ENCODE measurements around the gene IGFN1.
"Not testable (repeated sequence)": the region's sequence is repeated elsewhere in the genome, so short reads cannot be mapped to it uniquely, and the experiment has no call there.

The IGFN1 gene

DNA sequence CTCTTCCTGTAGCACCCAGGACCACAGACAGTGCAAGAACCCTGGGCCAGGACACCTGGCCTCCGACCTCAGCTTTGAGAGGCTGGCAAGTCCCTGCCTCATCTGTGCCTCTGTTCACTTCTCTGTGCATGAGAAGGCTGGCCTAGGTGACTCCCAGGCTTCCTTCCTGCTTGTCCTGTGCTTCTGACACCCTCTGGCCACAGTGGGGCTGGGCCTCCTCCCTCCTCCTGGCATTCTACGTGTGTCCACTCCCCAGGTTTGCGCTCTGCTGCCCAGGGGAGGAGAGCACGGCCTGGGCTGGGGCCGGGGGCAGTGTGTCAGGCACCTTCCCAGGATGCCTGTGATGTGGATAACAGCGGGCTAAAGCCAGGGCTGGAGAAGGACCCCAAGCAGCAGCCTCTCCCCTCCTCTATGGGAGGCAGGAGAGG is 62.3 kb downstream of the IGFN1 start:
- H3K36me3 Mint-ChIP-seq, result no peaks in the 10 kb centered on the region
- H3K9me3 Mint-ChIP-seq (ENCODE audit: low read depth), result no peaks in the 10 kb centered on the region
- peaks cover 2% of the 10 kb centered on the region for H3K4me1 Mint-ChIP-seq (ENCODE audit: low read depth)
- no peaks in the 10 kb centered on the region for H3K27me3 Mint-ChIP-seq
- H3K4me3 Mint-ChIP-seq, result no peak overlapping the region
- no peak overlapping the region for H3K27ac Mint-ChIP-seq

DNA sequence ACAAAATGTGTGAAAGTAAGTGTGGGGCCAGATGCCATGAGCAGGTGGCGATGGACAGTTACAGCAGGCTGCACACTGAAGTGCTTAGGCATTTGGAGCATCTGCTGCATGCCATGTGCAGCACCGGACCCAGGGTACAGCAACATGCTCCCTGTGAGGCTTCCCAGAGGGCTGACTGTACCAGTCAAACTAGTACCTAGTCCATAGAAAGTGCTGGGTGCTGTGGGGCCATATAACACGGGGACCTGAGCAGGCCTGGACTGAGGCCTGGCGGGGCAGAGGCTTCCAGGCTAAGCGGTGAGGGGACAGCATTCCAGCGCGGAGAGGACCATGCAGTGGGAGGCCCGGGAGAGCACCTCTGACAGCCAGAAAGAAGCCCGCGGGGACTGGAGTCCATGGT is 62.8 kb downstream of the IGFN1 start:
- H3K36me3 Mint-ChIP-seq, result no peaks in the 10 kb centered on the region

GRCh38 chr1:201253906-201254624 is 63.4 kb downstream of the IGFN1 start:
- Mint-ChIP-seq H3K36me3 (no peaks in the 10 kb centered on the region), H3K27ac (no peak overlapping the region), H3K27me3 (no peaks in the 10 kb centered on the region), H3K4me1 (ENCODE audit: low read depth) (peaks cover 2% of the 10 kb centered on the region), H3K9me3 (ENCODE audit: low read depth) (no peaks in the 10 kb centered on the region), H3K4me3 (no peak overlapping the region)

More for the DNA sequence above, 62.8 kb downstream of the IGFN1 start:
- Mint-ChIP-seq H3K4me3 (no peak overlapping the region), H3K27ac (no peak overlapping the region), H3K4me1 (ENCODE audit: low read depth) (peaks cover 2% of the 10 kb centered on the region), H3K27me3 (no peaks in the 10 kb centered on the region), H3K9me3 (ENCODE audit: low read depth) (no peaks in the 10 kb centered on the region)

GRCh38 chr1:201254625-201255478 is 64.2 kb downstream of the IGFN1 start:
- Mint-ChIP-seq H3K4me3 (no peak overlapping the region), H3K36me3 (no peaks in the 10 kb centered on the region), H3K27me3 (no peaks in the 10 kb centered on the region), H3K9me3 (ENCODE audit: low read depth) (no peaks in the 10 kb centered on the region), H3K27ac (no peak overlapping the region), H3K4me1 (ENCODE audit: low read depth) (peaks cover 4% of the 10 kb centered on the region)

GRCh38 chr1:201255479-201256362 is 65.1 kb downstream of the IGFN1 start:
- H3K27ac Mint-ChIP-seq, result no peak overlapping the region
- H3K9me3 Mint-ChIP-seq (ENCODE audit: low read depth), result no peaks in the 10 kb centered on the region
- H3K4me3 Mint-ChIP-seq, result no peak overlapping the region
- H3K4me1 Mint-ChIP-seq (ENCODE audit: low read depth), result peaks cover 8% of the 10 kb centered on the region
- peaks cover 4% of the 10 kb centered on the region for H3K27me3 Mint-ChIP-seq
- no peaks in the 10 kb centered on the region for H3K36me3 Mint-ChIP-seq

DNA sequence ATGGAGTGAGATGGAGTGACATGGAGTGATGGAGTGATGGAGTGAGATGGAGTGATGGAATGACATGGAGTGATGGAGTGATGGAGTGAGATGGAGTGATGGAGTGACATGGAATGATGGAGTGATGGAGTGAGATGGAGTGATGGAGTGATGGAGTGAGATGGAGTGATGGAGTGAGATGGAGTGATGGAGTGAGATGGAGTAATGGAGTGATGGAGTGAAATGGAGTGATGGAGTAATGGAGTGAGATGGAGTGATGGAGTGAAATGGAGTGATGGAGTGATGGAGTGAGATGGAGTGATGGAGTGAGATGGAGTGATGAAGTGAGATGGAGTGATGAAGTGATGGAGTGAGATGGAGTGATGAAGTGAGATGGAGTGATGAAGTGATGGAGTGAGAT is 67.5 kb downstream of the IGFN1 start:
- not testable (repeated sequence) for H3K4me3 Mint-ChIP-seq; H3K4me1 Mint-ChIP-seq (ENCODE audit: low read depth)

GRCh38 chr1:201258763-201259230 is 68.2 kb downstream of the IGFN1 start:
- Mint-ChIP-seq H3K27ac (no peak overlapping the region), H3K4me1 (ENCODE audit: low read depth) (peaks cover 8% of the 10 kb centered on the region), H3K27me3 (peaks cover 10% of the 10 kb centered on the region), H3K36me3 (no peaks in the 10 kb centered on the region), H3K9me3 (ENCODE audit: low read depth) (no peaks in the 10 kb centered on the region), H3K4me3 (no peak overlapping the region)

More for the DNA sequence above, 67.5 kb downstream of the IGFN1 start:
- not testable (repeated sequence) for H3K36me3 Mint-ChIP-seq; H3K27ac Mint-ChIP-seq; H3K9me3 Mint-ChIP-seq (ENCODE audit: low read depth)
- H3K27me3 Mint-ChIP-seq, result peaks cover 10% of the 10 kb centered on the region

DNA sequence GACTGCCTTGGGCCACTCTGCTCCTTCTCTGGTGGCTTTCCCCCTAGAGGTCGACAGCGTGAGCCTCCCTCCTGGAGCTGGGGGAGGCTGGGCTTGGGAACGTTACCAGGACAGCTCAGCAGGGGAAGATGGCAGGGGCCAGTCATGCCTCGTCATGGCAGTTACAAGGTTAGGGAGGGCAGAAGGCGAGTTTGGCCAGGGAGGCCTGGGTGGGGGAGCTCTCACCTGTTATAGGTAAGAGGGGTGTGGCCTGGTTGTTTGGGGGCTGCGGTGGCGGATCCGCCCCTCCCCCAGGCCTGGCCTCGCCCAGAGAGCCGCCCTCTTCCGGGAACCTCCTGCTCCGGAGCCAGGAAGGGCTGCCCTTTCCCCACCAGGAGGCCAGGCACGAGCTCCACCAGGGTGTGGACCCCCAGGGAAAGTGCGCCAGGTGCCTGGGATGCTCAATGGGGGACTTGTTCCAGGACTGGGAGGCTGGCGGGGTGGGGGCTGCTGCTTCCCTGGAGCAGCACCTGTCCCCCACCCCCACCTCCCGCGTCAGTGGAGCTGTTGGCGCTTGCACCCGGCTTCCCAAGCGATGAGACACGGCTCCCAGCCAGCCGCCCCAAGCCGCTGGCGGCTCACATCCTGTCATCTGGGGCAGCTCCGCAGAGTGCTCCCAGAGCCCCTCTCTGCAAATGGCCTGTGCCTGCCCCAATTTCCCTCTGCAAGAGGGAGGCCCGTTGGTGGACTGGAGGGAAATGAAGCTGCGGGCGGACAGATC is 69.0 kb downstream of the IGFN1 start:
- Mint-ChIP-seq H3K9me3 (ENCODE audit: low read depth) (no peaks in the 10 kb centered on the region), H3K27ac (no peak overlapping the region), H3K27me3 (peaks cover 10% of the 10 kb centered on the region), H3K4me1 (ENCODE audit: low read depth) (peaks cover 6% of the 10 kb centered on the region), H3K4me3 (no peak overlapping the region), H3K36me3 (no peaks in the 10 kb centered on the region)

DNA sequence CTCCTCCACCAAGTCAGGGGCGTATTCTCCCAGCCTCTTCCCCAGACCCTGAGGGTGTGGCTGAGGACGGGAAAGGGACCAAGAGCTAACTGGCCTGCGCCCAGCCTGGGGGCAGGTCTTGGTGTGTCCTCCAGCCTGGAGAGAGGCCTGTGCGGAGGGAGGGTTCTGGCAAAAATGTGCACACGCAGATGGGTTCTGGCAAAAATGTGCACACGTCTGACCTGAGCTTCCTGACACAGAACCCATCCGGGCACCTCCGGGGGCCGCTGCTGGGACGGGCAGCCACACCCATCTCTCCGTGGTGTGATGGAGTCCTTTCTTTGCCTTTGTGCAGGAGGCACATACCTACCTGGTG is 69.6 kb downstream of the IGFN1 start:
- no peaks in the 10 kb centered on the region for H3K9me3 Mint-ChIP-seq (ENCODE audit: low read depth)
- no peaks in the 10 kb centered on the region for H3K36me3 Mint-ChIP-seq
- H3K4me3 Mint-ChIP-seq, result peak overlapping the region; percentile 44
- H3K27me3 Mint-ChIP-seq, result peaks cover 10% of the 10 kb centered on the region
- H3K4me1 Mint-ChIP-seq (ENCODE audit: low read depth), result peaks cover 6% of the 10 kb centered on the region
- no peak overlapping the region for H3K27ac Mint-ChIP-seq

DNA sequence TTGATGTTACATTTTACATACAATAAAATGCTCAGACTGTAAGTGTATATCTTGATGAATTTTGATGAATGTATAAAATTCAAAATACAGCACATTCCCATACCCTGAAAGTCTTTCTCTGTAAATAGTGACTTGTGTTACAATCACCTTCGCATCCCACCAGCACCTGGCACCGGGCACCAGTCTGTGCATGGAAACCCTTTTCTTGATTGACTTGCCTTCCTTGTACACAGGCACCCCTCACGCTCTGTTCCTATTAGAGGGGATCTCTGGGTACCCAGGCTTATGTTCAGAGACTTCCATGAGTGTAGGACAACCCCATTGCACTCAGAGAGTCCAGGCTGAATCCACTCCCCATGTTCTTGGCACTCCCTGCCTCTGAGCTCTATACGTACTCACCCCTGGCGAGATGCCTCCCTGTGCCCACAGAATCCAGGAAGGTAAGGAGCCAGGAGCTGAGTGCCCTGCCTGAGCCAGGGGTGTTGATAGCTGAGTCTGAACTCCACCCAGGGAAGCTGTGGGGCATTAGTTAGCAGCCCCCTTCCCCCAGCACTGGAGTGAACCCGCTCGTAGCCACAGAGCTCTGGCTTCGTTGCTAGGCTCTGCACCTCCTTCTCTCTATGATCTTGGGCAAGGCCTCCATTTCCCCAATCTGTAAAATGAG is 70.2 kb downstream of the IGFN1 start:
- Mint-ChIP-seq H3K4me1 (ENCODE audit: low read depth) (peaks cover 6% of the 10 kb centered on the region), H3K4me3 (peak overlapping the region; percentile 44), H3K9me3 (ENCODE audit: low read depth) (no peaks in the 10 kb centered on the region), H3K27ac (no peak overlapping the region), H3K27me3 (peaks cover 10% of the 10 kb centered on the region), H3K36me3 (no peaks in the 10 kb centered on the region)

GRCh38 chr1:201261771-201262547 is 71.3 kb downstream of the IGFN1 start:
- Mint-ChIP-seq H3K4me3 (no peak overlapping the region), H3K27me3 (peaks cover 13% of the 10 kb centered on the region), H3K36me3 (no peaks in the 10 kb centered on the region), H3K9me3 (ENCODE audit: low read depth) (no peaks in the 10 kb centered on the region), H3K4me1 (ENCODE audit: low read depth) (peaks cover 6% of the 10 kb centered on the region), H3K27ac (no peak overlapping the region)

GRCh38 chr1:201262963-201263608 is 72.5 kb downstream of the IGFN1 start:
- no peaks in the 10 kb centered on the region for H3K36me3 Mint-ChIP-seq

DNA sequence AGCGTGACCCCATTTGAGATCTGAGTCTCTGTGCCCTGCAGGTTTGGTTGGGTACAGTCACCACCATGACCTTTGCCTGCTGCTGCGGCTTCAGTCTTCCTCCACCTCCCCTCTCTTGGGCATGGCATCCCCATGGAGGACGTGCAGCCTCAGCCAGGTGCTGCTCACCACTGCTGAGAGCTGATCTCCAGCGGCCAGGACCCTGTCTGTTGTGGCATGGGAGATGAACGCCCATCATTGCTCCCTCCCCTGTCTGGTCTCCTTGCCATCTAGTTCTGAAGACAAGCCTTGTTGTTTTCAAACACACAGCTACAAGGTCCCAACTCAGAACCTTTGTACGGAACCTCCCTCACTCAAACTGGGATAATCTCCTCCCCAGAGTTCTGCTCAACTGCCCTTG is 73.4 kb downstream of the IGFN1 start:
- Mint-ChIP-seq H3K9me3 (ENCODE audit: low read depth) (no peaks in the 10 kb centered on the region), H3K27me3 (peaks cover 19% of the 10 kb centered on the region), H3K4me3 (no peak overlapping the region), H3K36me3 (no peaks in the 10 kb centered on the region), H3K27ac (no peak overlapping the region), H3K4me1 (ENCODE audit: low read depth) (peaks cover 6% of the 10 kb centered on the region)

More at GRCh38 chr1:201262963-201263608, 72.5 kb downstream of the IGFN1 start:
- Mint-ChIP-seq H3K27me3 (peaks cover 17% of the 10 kb centered on the region), H3K4me1 (ENCODE audit: low read depth) (peaks cover 6% of the 10 kb centered on the region), H3K27ac (no peak overlapping the region), H3K4me3 (no peak overlapping the region), H3K9me3 (ENCODE audit: low read depth) (no peaks in the 10 kb centered on the region)

All from activated naive CD8-positive, alpha-beta T cell (primary cell).